ENCODE measurements around the gene VRK2.

DNA sequence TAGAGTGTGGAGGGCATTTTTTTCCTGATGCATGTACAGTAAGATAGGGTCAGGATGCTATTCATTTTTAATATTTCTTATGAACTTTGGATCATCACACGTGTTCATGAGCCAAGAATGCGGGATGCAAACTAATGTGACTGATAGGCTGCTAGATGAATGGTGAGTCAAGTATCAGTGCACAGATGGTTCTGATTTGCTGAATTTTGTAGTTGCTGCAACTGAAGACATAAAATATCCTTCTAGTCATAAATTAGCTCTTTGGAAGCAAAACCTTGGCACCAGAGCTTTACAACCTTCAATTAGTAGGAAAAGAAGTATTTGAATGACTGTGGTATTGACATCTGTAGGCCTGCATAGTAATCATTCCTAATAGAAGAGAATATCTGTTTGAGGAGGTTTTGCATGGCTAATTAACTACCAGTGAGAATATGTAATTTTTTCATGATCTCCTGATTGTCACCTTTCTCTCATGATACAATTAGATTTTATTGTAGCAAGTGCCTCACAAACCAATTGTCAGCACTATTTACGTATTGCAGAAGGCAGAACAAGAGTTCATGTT, 94.0 kb downstream of the VRK2 start:
- TF ChIP-seq, protein P1, sequence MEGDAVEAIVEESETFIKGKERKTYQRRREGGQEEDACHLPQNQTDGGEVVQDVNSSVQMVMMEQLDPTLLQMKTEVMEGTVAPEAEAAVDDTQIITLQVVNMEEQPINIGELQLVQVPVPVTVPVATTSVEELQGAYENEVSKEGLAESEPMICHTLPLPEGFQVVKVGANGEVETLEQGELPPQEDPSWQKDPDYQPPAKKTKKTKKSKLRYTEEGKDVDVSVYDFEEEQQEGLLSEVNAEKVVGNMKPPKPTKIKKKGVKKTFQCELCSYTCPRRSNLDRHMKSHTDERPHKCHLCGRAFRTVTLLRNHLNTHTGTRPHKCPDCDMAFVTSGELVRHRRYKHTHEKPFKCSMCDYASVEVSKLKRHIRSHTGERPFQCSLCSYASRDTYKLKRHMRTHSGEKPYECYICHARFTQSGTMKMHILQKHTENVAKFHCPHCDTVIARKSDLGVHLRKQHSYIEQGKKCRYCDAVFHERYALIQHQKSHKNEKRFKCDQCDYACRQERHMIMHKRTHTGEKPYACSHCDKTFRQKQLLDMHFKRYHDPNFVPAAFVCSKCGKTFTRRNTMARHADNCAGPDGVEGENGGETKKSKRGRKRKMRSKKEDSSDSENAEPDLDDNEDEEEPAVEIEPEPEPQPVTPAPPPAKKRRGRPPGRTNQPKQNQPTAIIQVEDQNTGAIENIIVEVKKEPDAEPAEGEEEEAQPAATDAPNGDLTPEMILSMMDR (conservative IDR thresholded peaks at IDR 0.05) = no peak
- no peak for TF ChIP-seq ZFX (IDR thresholded peaks at IDR 0.05)

Measured in C4-2B (cell line).